NCI-H1092 treated with DMSO at 0.1 percent for 48 hours (cell line): Measurements from ENCODE around the gene IL12A.
A peak's percentile ranks its signal among the peaks of the same experiment; 100 is the strongest.

ENCODE experiments used
- DNase-seq: peaks from one replicate; lab custom pipeline; 2025; lab: John Stamatoyannopoulos, UW

IL12A gene

GRCh38 chr3:160027541-160028195 is 39.0 kb downstream of the IL12A start:
- DNase-seq, result no peak

- no peak for DNase-seq
Measured at GRCh38 chr3:160035757-160036156, 47.1 kb downstream of the IL12A start.

- DNase-seq, result peak; percentile 23
Measured at GRCh38 chr3:160038862-160039562, 50.4 kb downstream of the IL12A start.

GRCh38 chr3:160040181-160040580 is 51.5 kb downstream of the IL12A start:
- no peak for DNase-seq

GRCh38 chr3:160041465-160041864 is 52.8 kb downstream of the IL12A start:
- DNase-seq, result no peak

GRCh38 chr3:160044121-160044520 is 55.5 kb downstream of the IL12A start:
- DNase-seq, result no peak
